H1 (cell line): ENCODE measurements around the gene PARD6B. TPM values are rescaled to one million over a fixed set of nuclear protein-coding genes. Genes with fewer than 3 reads are reported as not detected.

Experiments
- CTCF ChIA-PET: fragments of 300-600 bp; sonication (Branson Sonifier 250); formaldehyde crosslinking; loops from one replicate; lab custom pipeline; 2021; ENCODE audit not compliant: partially characterized antibody; lab: Charles Lee
- POLR2A ChIA-PET: fragments of 300-600 bp; sonication (Branson Sonifier 250); formaldehyde crosslinking; loops from one replicate; lab custom pipeline; 2021; ENCODE audit warnings: inconsistent platforms; ENCODE audit not compliant: partially characterized antibody; lab: Charles Lee
- DNase-seq, 2 experiments: peaks; one replicate each; pipeline versions ENCODE4 v3.0.0 to v3.0.0-alpha.2; 2010 to 2022; ENCODE audit warnings: low spot score in 2 of 2, low read depth in 1 of 2, mixed read lengths in 1 of 2
- FAIRE-seq: peaks from 2 replicates; lab custom pipeline; 2011; peaks lifted over from hg19 to GRCh38; lab: Jason Lieb, UNC
- H2AFZ ChIP-seq: 2 replicates; pipeline ENCODE4 v1.8.1; 2012; ENCODE audit warnings: low read length, inconsistent platforms
- H2AK5ac ChIP-seq: 2 replicates; pipeline ENCODE4 v1.6.1; 2013; ENCODE audit warnings: low read depth, low read length
- H2BK120ac ChIP-seq: replicated peaks from 2 replicates; pipeline ENCODE3; 2013; ENCODE audit warnings: low read depth, low read length, inconsistent platforms
- H2BK12ac ChIP-seq: 2 replicates; pipeline ENCODE4 v1.6.1; 2013; ENCODE audit warnings: low read depth, low read length
- H2BK15ac ChIP-seq: 2 replicates; pipeline ENCODE4 v1.6.1; 2013; ENCODE audit warnings: low read length
- H2BK20ac ChIP-seq: 2 replicates; pipeline ENCODE4 v1.6.1; 2013; ENCODE audit warnings: low read length
- H2BK5ac ChIP-seq: 2 replicates; pipeline ENCODE4 v1.6.1; 2013; ENCODE audit warnings: low read depth, low read length
- H3K14ac ChIP-seq: 2 replicates; pipeline ENCODE4 v1.6.1; 2013; ENCODE audit warnings: inconsistent platforms; ENCODE audit not compliant: insufficient read length
- H3K18ac ChIP-seq: 2 replicates; pipeline ENCODE4 v1.6.1; 2013; ENCODE audit warnings: low read length; ENCODE audit errors: extremely low read depth
- H3K23ac ChIP-seq: 2 replicates; pipeline ENCODE4 v1.6.1; 2013; ENCODE audit warnings: inconsistent platforms; ENCODE audit not compliant: insufficient read length
- H3K23me2 ChIP-seq: 2 replicates; pipeline ENCODE4 v1.6.1; 2013; ENCODE audit warnings: low read depth, low read length
- H3K27ac ChIP-seq: 2 replicates; pipeline ENCODE4 v1.6.1; 2011; ENCODE audit warnings: low read depth, low read length, inconsistent platforms
- H3K27me3 ChIP-seq, 4 experiments: replicated peaks in 1 of 4; 1 replicate in 1 of 4; 2 replicates in 3 of 4; pipeline versions ENCODE4 v1.6.1 to v1.8.1; 2011 to 2013; ENCODE audit warnings: low read length in 3 of 4, mild to moderate bottlenecking in 3 of 4, inconsistent platforms in 2 of 4, mixed read lengths in 2 of 4, moderate library complexity in 1 of 4; ENCODE audit not compliant: control insufficient read depth in 3 of 4, insufficient read depth in 3 of 4; ENCODE audit errors: extremely low read depth in 1 of 4
- H3K36me3 ChIP-seq, 4 experiments: 2 replicates each; pipeline versions ENCODE4 v1.6.1 to v1.8.1; 2011 to 2013; ENCODE audit warnings: mild to moderate bottlenecking in 4 of 4, low read length in 3 of 4, moderate library complexity in 2 of 4, control low read depth in 1 of 4, inconsistent platforms in 1 of 4; ENCODE audit not compliant: insufficient read depth in 4 of 4, control insufficient read depth in 2 of 4
- H3K4ac ChIP-seq: replicated peaks from 2 replicates; pipeline ENCODE3; 2013; ENCODE audit warnings: low read length, low read depth, mixed read lengths, inconsistent platforms; ENCODE audit not compliant: insufficient read length
- H3K4me1 ChIP-seq, 4 experiments: replicated peaks in 1 of 4; 1 replicate in 1 of 4; 2 replicates in 3 of 4; pipeline versions ENCODE4 v1.6.1 to v1.8.1; 2011 to 2013; ENCODE audit warnings: low read length in 3 of 4, inconsistent platforms in 2 of 4, mixed read lengths in 1 of 4; ENCODE audit not compliant: insufficient read depth in 4 of 4, control insufficient read depth in 3 of 4
- H3K4me2 ChIP-seq, 2 experiments: 2 replicates each; pipeline versions ENCODE4 v1.6.1 to v1.8.1; 2011 to 2013; ENCODE audit warnings: low read depth in 2 of 2, low read length in 2 of 2, control low read depth in 1 of 2, inconsistent platforms in 1 of 2, mild to moderate bottlenecking in 1 of 2; ENCODE audit not compliant: insufficient read depth in 1 of 2
- H3K4me3 ChIP-seq, 4 experiments: fragments of 200-600, 300-600 bp in 1 of 4; sonication (generic), shearing (Covaris generic), sonication (Bioruptor Twin) in 1 of 4; 2 replicates each; pipeline versions ENCODE4 v1.5.1 to v1.8.1; 2011 to 2016; ENCODE audit warnings: low read length in 4 of 4, low read depth in 3 of 4, control low read depth in 2 of 4, inconsistent platforms in 2 of 4, mild to moderate bottlenecking in 2 of 4, mixed read lengths in 1 of 4, moderate library complexity in 1 of 4; ENCODE audit not compliant: insufficient read depth in 2 of 4; ENCODE audit errors: extremely low read depth in 1 of 4
- H3K56ac ChIP-seq: replicated peaks from 2 replicates; pipeline ENCODE3; 2013; ENCODE audit warnings: low read depth, mild to moderate bottlenecking, mixed read lengths, low read length, inconsistent platforms; ENCODE audit not compliant: insufficient read length
- H3K79me1 ChIP-seq: 2 replicates; pipeline ENCODE4 v1.6.1; 2013; ENCODE audit warnings: low read depth, low read length, control low read depth
- H3K79me2 ChIP-seq, 2 experiments: 2 replicates each; pipeline versions ENCODE4 v1.6.1 to v1.8.1; 2012 to 2013; ENCODE audit warnings: low read length in 2 of 2, mild to moderate bottlenecking in 2 of 2, inconsistent platforms in 1 of 2; ENCODE audit not compliant: insufficient read depth in 2 of 2, control insufficient read depth in 1 of 2
- H3K9ac ChIP-seq, 4 experiments: replicated peaks in 1 of 4; 1 replicate in 1 of 4; 2 replicates in 3 of 4; pipeline versions ENCODE4 v1.6.1 to v1.8.1; 2011 to 2013; ENCODE audit warnings: low read depth in 3 of 4, low read length in 3 of 4, control low read depth in 2 of 4, mild to moderate bottlenecking in 2 of 4, moderate library complexity in 2 of 4, inconsistent platforms in 1 of 4; ENCODE audit errors: extremely low read depth in 1 of 4
- H3K9me3 ChIP-seq, 2 experiments: 2 replicates each; pipeline versions ENCODE4 v1.6.1 to v1.8.1; 2012 to 2013; ENCODE audit warnings: mild to moderate bottlenecking in 2 of 2, moderate library complexity in 2 of 2, control low read depth in 1 of 2, inconsistent platforms in 1 of 2, low read depth in 1 of 2, low read length in 1 of 2, mixed read lengths in 1 of 2; ENCODE audit not compliant: insufficient read depth in 2 of 2
- H4K20me1 ChIP-seq, 2 experiments: replicated peaks in 1 of 2; 2 replicates each; pipeline versions ENCODE3 to v1.8.1; 2011 to 2013; ENCODE audit warnings: inconsistent platforms in 2 of 2, low read length in 2 of 2, mild to moderate bottlenecking in 1 of 2; ENCODE audit not compliant: insufficient read depth in 2 of 2, control insufficient read depth in 1 of 2
- H4K5ac ChIP-seq: 2 replicates; pipeline ENCODE4 v1.6.1; 2013; ENCODE audit warnings: low read length, low read depth, mixed read lengths, inconsistent platforms; ENCODE audit not compliant: insufficient read length
- H4K8ac ChIP-seq: 2 replicates; pipeline ENCODE4 v1.8.0; 2013; ENCODE audit warnings: mild to moderate bottlenecking, moderate library complexity, low read length, inconsistent platforms; ENCODE audit not compliant: insufficient read depth; ENCODE audit errors: extremely low read depth
- H4K91ac ChIP-seq: replicated peaks from 2 replicates; pipeline ENCODE3; 2013; ENCODE audit warnings: low read length, mixed read lengths, inconsistent platforms; ENCODE audit not compliant: insufficient read length
- KDM1A ChIP-seq: fragments of 200-600, 300-600 bp; sonication (generic); IDR thresholded peaks from 2 replicates; pipeline ENCODE4 v1.7.1; 2016; ENCODE audit warnings: mild to moderate bottlenecking, low read length, borderline replicate concordance
- RNF2 ChIP-seq: fragments of 200-900, 300-1000 bp; sonication (generic); IDR thresholded peaks from 2 replicates; pipeline ENCODE4 v1.7.1; 2016; ENCODE audit warnings: borderline replicate concordance, low read depth, mild to moderate bottlenecking, antibody characterized with exemption, low read length; ENCODE audit not compliant: poor library complexity, severe bottlenecking; ENCODE audit errors: missing control alignments
- TBP ChIP-seq: IDR thresholded peaks from 2 replicates; pipeline ENCODE4 v1.6.1; 2011; ENCODE audit warnings: low read depth, low read length, improper control_type of control experiment
- WGBS, 2 experiments: shearing (Covaris generic) in 1 of 2; methylation state at CpG; one replicate each; pipeline versions ENCODE4 v1.1.6 to v1.1.7; 2013 to 2015; ENCODE audit warnings: low lambda C conversion rate in 2 of 2, mixed read lengths in 2 of 2, inconsistent platforms in 1 of 2, low coverage in 1 of 2, missing lambda C conversion rate in 1 of 2; ENCODE audit not compliant: insufficient replicate concordance in 2 of 2, insufficient coverage in 1 of 2, insufficient read length in 1 of 2; ENCODE audit errors: extremely low coverage in 1 of 2, missing lambda C conversion rate in 1 of 2; 5-methylcytosine and 5-hydroxymethylcytosine counted together
- polyA plus RNA-seq, 7 experiments: library from polyadenylated mRNA; depleted of rRNA in 3 of 7; stranded (reverse) in 5 of 7; unstranded in 2 of 7; fragments of >200 nt in 5 of 7; fragments of 200-250 nt in 2 of 7; gene quantifications; 1 replicate in 5 of 7; 2 replicates in 1 of 7; 4 replicates in 1 of 7; pipeline versions ENCODE4 v1.2.1 to v1.2.3, GENCODE V29; 2011 to 2013; ENCODE audit warnings: missing spikeins in 2 of 7, mixed read lengths in 2 of 7
- total RNA-seq: library from RNA; stranded (reverse); fragmentation: NEBNext Ultra II Directional; extraction: Animal tissue kit (Norgen Biotek cat#: 25700); gene quantifications from 2 replicates; pipeline ENCODE4 v1.2.1, GENCODE V29; 2021

PARD6B gene
- total and polyA plus RNA-seq, 2 of the 8 experiments (the other 6 are each of a cell fraction or from before 2014, with no cell fraction given): 5.2 to 34.1 TPM

DNA sequence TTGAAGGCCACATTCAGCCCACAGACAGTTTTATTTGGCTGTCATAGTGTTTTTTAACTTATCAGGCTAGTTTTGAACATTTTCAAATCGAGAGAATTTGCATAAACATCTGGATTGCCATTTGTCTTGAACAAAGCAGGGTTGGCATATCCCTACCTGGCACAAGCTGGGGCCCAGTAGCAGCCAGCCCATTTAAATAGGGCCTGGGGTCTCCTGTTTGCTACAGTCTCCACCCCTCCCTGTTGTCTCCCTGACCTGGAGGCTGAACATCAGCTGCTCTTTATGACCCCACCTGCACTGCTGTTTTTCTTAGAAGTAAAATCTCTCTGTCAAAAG lies 73.9 kb downstream of the PARD6B start:
- no peaks in the 10 kb centered on the region for H3K36me3 ChIP-seq
- H3K9ac ChIP-seq: no peak overlapping the region
- H2AFZ ChIP-seq: no peak overlapping the region
- H3K4me3 ChIP-seq: no peak overlapping the region
- TF ChIP-seq RNF2 (no peak), KDM1A (no peak), TBP (no peak)
- no peak overlapping the region for H3K4ac ChIP-seq
- H2BK20ac ChIP-seq: no peak overlapping the region
- H3K18ac ChIP-seq: no peak overlapping the region
- no peaks in the 10 kb centered on the region for H3K23me2 ChIP-seq
- CTCF ChIA-PET: interaction anchor here (0.8 to 1.3 kb wide), 2 partner anchors 11 to 13 kb away, joined by 3 to 4 read pairs; partner anchors contain the start of gene BCAS4
- H3K9me3 ChIP-seq: no peaks in the 10 kb centered on the region
- H2BK12ac ChIP-seq: no peak overlapping the region
- no peak overlapping the region for H4K8ac ChIP-seq
- no peak overlapping the region for H3K14ac ChIP-seq
- no peak overlapping the region for H3K4me2 ChIP-seq
- H2BK15ac ChIP-seq: no peak overlapping the region
- H3K56ac ChIP-seq: no peak overlapping the region
- no peaks in the 10 kb centered on the region for H3K27me3 ChIP-seq
- DNase-seq (no peak), FAIRE-seq (no peak)
- peaks cover 0 to 9% (median 3%) of the 10 kb centered on the region in 4 experiments; a peak in 5 of 7 replicates for H3K4me1 ChIP-seq
- H2AK5ac ChIP-seq: no peak overlapping the region
- POLR2A ChIA-PET: no interaction called here
- H2BK120ac ChIP-seq: no peak overlapping the region
- no peak overlapping the region for H4K5ac ChIP-seq
- no peak overlapping the region for H4K91ac ChIP-seq
- peaks cover 2% of the 10 kb centered on the region; the same call in 1 of the 2 replicates for H3K79me1 ChIP-seq
- no peak overlapping the region for H2BK5ac ChIP-seq
- H4K20me1 ChIP-seq: peaks cover 0 to 2% of the 10 kb centered on the region in 2 experiments
- no peak overlapping the region for H3K27ac ChIP-seq
- WGBS, 2 experiments: 68% methylated on average over 1 of the region's 1 CpG; no CpG with 5 or more reads in 1 of the 2 experiments
- no peak overlapping the region for H3K23ac ChIP-seq
- H3K79me2 ChIP-seq: peaks cover 0 to 7% of the 10 kb centered on the region in 2 experiments; a peak in 1 of 4 replicates
